Measurements from ENCODE around the gene GDPD3. TPM values are rescaled to one million over a fixed set of nuclear protein-coding genes. Genes with fewer than 3 reads are reported as not detected.

The GDPD3 gene
- total and polyA plus RNA-seq, 2 of the 13 experiments (the other 11 are each of a cell fraction or from before 2014, with no cell fraction given): 18.7 to 20.6 TPM

DNA sequence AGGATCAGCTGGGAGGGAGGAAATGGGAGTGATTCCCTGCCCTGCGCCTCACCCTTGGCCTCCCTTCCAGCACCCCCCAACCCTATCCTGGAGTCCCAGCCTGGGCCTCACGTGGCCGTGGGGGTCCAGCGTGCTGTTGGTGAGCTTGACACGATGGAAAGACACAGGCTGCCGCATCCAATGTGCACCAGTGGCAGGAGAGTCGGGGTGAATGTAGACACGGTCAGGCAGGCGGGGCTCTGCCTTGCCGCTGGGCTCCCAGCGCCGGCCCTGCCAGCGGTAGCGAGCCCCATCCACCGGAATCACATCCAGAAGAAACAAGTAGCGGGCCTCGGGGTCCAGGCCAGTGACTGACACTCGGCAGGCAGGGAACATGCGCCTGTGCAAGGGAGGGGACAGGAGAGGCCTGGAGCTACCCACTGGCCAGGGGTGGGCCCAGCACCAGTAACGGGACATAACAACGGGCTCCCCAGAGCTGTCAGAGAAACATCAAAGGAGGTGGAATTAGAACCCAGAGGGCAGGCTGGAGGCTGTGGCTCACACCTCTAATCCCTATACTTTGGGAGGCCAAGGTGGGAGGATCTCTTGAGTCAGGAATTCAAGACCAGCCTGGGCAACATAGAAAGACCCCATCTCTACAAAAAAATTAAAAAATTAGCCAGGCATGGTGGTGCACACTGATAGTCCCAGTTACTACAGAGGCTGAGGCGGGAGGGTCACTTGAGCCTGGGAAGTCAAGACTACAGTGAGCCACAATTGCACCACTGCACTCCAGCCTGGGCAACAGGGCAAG is 24.3 kb downstream of the GDPD3 start (continued):
- TF ChIP-seq ZNF142 (CRISPR knock-in tag; IDR thresholded peaks at IDR 0.05) (0 out of 2 replicates have a peak, but pooled peaks have one; percentile 53), LCORL (IDR thresholded peaks at IDR 0.05) (no peak), LCORL (CRISPR knock-in tag; IDR thresholded peaks at IDR 0.05) (0 out of 2 replicates have a peak, but pooled peaks have one; percentile 44), ZNF17 (CRISPR knock-in tag; IDR thresholded peaks at IDR 0.05) (no peak), ZNF382 (CRISPR knock-in tag; IDR thresholded peaks at IDR 0.05; ENCODE audit: borderline replicate concordance) (no peak), CREM (IDR thresholded peaks at IDR 0.05) (no peak), CREM (CRISPR knock-in tag; IDR thresholded peaks at IDR 0.05) (no peak), NKX3-1 (CRISPR knock-in tag; IDR thresholded peaks at IDR 0.05) (no peak), ZNF563 (CRISPR knock-in tag; IDR thresholded peaks at IDR 0.05) (0 out of 2 replicates have a peak, but pooled peaks have one; percentile 21), TBL1XR1 (IDR thresholded peaks at IDR 0.05; ENCODE audit: borderline replicate concordance, low read length, partially characterized antibody) (no peak), YY1 (IDR thresholded peaks at IDR 0.05; ENCODE audit: insufficient read depth, insufficient replicate concordance, low read depth, low read length) (no peak), MAFG (CRISPR knock-in tag; IDR thresholded peaks at IDR 0.05) (no peak), TP53 (CRISPR knock-in tag; conservative IDR thresholded peaks at IDR 0.05) (no peak), ZNF788 (CRISPR knock-in tag; IDR thresholded peaks at IDR 0.05; ENCODE audit: borderline replicate concordance) (no peak), PITX1 (CRISPR knock-in tag; IDR thresholded peaks at IDR 0.05) (peak; percentile 70), HNRNPLL (IDR thresholded peaks at IDR 0.05; ENCODE audit: low read depth, low read length, poor library complexity, severe bottlenecking) (peak; percentile 60), ETV6 (CRISPR knock-in tag; conservative IDR thresholded peaks at IDR 0.05) (no peak), SIX1 (CRISPR knock-in tag; IDR thresholded peaks at IDR 0.05; ENCODE audit: borderline replicate concordance) (no peak), MED1 (CRISPR knock-in tag; IDR thresholded peaks at IDR 0.05) (no peak), ZNF274 (CRISPR knock-in tag; IDR thresholded peaks at IDR 0.05) (no peak; the same call in 1 of the 2 replicates), ZNF605 (CRISPR knock-in tag; IDR thresholded peaks at IDR 0.05) (0 out of 2 replicates have a peak, but pooled peaks have one; percentile 56), ZBTB46 (CRISPR knock-in tag; IDR thresholded peaks at IDR 0.05; ENCODE audit: borderline replicate concordance) (no peak), ZNF558 (CRISPR knock-in tag; IDR thresholded peaks at IDR 0.05; ENCODE audit: borderline replicate concordance) (no peak), DDIT3 (CRISPR knock-in tag; IDR thresholded peaks at IDR 0.05) (no peak)

Measured in HepG2 (cell line).